Endothelial cell (in vitro differentiated cells): ENCODE measurements around the gene KLLN. TPM values are rescaled to one million over a fixed set of nuclear protein-coding genes. Genes with fewer than 3 reads are reported as not detected.
"Not testable (repeated sequence)": the region's sequence is repeated elsewhere in the genome, so short reads cannot be mapped to it uniquely, and the experiment has no call there.

Source experiments
- DNase-seq: peaks from one replicate; pipeline ENCODE4 v3.0.0; 2021; ENCODE audit warnings: low spot score
- H3K27ac Mint-ChIP-seq: one replicate; pipeline ENCODE4 v1.8.0; 2021; ENCODE audit warnings: mixed read lengths, inconsistent platforms; ENCODE audit not compliant: unreplicated experiment
- H3K27me3 Mint-ChIP-seq: one replicate; pipeline ENCODE4 v1.8.0; 2021; ENCODE audit warnings: mild to moderate bottlenecking, moderate library complexity, mixed read lengths, inconsistent platforms; ENCODE audit not compliant: unreplicated experiment
- H3K36me3 Mint-ChIP-seq: one replicate; pipeline ENCODE4 v1.8.0; 2021; ENCODE audit warnings: mild to moderate bottlenecking, low read depth, mixed read lengths, inconsistent platforms; ENCODE audit not compliant: unreplicated experiment
- H3K4me1 Mint-ChIP-seq: one replicate; pipeline ENCODE4 v1.8.0; 2021; ENCODE audit warnings: mild to moderate bottlenecking, mixed read lengths, inconsistent platforms; ENCODE audit not compliant: unreplicated experiment
- H3K4me3 Mint-ChIP-seq: one replicate; pipeline ENCODE4 v1.8.0; 2021; ENCODE audit warnings: mild to moderate bottlenecking, mixed read lengths, inconsistent platforms; ENCODE audit not compliant: unreplicated experiment
- H3K9me3 Mint-ChIP-seq: one replicate; pipeline ENCODE4 v1.8.0; 2021; ENCODE audit warnings: mixed read lengths, inconsistent platforms; ENCODE audit not compliant: unreplicated experiment
- total RNA-seq: library from RNA; stranded (reverse); fragmentation: NEBNext Ultra II Directional; extraction: Animal tissue kit (Norgen Biotek cat#: 25700); gene quantifications from one replicate; pipeline ENCODE4 v1.2.1, GENCODE V29; 2021; ENCODE audit not compliant: unreplicated experiment
- TF ChIP-seq, protein P1 (sequence below): fragments of 200-600 bp; sonication (generic); IDR thresholded peaks from one replicate; pipeline ENCODE4 v1.5.0; 2021; ENCODE audit warnings: antibody characterized with exemption; ENCODE audit not compliant: unreplicated experiment

KLLN gene
- total RNA-seq, 1 donor from 2014 or later: 0.74 TPM

DNA sequence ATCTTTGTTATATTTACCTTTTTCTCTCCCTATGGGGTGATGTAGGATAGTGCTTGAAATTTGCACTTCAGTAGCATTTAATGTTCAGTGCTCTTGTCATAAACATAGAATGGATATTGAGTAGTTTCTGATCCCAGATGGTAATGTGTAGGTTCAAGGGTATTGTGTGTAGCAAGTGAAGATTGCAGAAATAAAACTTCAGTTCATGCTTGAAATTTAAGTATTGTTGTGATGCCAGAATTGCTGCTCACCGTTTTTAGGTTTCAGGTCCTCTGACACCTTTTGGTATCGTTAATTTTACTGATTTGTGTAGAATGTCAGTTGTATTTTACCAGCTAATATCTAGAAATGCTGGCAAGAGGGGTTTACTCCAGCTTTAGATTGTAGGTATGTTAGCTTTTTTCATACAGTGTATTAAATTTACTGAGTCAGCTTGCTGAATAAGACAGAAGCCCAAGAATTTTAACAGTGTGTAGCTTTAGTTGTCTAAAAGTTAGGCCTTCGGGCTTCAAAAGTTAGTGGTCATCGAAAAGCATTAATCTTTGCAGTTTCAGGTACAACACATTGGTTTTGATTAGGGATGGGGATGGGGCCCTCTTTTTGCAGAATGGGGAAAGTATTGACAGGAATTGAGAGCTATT is 2.0 kb upstream of the KLLN start:
- Mint-ChIP-seq H3K4me3 (peak overlapping the region; percentile 99), H3K27ac (peak overlapping the region; percentile 54), H3K36me3 (peaks cover 10% of the 10 kb centered on the region), H3K9me3 (no peaks in the 10 kb centered on the region), H3K27me3 (peaks cover 16% of the 10 kb centered on the region), H3K4me1 (peaks cover 39% of the 10 kb centered on the region)
- DNase-seq: no peak
- TF ChIP-seq, protein P1, sequence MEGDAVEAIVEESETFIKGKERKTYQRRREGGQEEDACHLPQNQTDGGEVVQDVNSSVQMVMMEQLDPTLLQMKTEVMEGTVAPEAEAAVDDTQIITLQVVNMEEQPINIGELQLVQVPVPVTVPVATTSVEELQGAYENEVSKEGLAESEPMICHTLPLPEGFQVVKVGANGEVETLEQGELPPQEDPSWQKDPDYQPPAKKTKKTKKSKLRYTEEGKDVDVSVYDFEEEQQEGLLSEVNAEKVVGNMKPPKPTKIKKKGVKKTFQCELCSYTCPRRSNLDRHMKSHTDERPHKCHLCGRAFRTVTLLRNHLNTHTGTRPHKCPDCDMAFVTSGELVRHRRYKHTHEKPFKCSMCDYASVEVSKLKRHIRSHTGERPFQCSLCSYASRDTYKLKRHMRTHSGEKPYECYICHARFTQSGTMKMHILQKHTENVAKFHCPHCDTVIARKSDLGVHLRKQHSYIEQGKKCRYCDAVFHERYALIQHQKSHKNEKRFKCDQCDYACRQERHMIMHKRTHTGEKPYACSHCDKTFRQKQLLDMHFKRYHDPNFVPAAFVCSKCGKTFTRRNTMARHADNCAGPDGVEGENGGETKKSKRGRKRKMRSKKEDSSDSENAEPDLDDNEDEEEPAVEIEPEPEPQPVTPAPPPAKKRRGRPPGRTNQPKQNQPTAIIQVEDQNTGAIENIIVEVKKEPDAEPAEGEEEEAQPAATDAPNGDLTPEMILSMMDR: no peak

DNA sequence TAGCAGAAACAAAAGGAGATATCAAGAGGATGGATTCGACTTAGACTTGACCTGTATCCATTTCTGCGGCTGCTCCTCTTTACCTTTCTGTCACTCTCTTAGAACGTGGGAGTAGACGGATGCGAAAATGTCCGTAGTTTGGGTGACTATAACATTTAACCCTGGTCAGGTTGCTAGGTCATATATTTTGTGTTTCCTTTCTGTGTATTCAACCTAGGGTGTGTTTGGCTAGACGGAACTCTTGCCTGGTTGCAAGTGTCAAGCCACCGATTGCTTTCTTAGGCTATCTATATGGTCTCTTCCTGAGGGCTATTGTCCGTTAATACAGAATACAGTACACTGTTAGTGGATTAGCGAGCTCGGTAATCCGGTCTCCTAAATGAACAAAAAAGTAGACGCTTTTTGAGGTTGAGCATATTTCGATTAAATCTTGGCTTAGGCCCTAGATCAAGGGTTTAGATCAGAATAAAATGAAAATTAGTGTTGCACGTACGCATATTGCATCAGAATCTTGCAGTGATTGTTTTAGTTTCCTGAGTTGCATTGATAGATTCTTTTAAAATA is 1.2 kb upstream of the KLLN start:
- H3K36me3 Mint-ChIP-seq: peaks cover 10% of the 10 kb centered on the region

DNA sequence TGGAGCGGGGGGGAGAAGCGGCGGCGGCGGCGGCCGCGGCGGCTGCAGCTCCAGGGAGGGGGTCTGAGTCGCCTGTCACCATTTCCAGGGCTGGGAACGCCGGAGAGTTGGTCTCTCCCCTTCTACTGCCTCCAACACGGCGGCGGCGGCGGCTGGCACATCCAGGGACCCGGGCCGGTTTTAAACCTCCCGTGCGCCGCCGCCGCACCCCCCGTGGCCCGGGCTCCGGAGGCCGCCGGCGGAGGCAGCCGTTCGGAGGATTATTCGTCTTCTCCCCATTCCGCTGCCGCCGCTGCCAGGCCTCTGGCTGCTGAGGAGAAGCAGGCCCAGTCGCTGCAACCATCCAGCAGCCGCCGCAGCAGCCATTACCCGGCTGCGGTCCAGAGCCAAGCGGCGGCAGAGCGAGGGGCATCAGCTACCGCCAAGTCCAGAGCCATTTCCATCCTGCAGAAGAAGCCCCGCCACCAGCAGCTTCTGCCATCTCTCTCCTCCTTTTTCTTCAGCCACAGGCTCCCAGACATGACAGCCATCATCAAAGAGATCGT is 690 bp upstream of the KLLN start:
- Mint-ChIP-seq H3K4me3 (peak overlapping the region; percentile 99), H3K27me3 (peaks cover 18% of the 10 kb centered on the region), H3K4me1 (peaks cover 41% of the 10 kb centered on the region), H3K36me3 (peaks cover 10% of the 10 kb centered on the region), H3K27ac (peak overlapping the region; percentile 86)
- not testable (repeated sequence) for H3K9me3 Mint-ChIP-seq
- peak; percentile 39 for DNase-seq

More for the DNA sequence above, 1.2 kb upstream of the KLLN start:
- no peak for DNase-seq
- Mint-ChIP-seq H3K9me3 (no peaks in the 10 kb centered on the region), H3K27me3 (peaks cover 18% of the 10 kb centered on the region), H3K4me3 (peak overlapping the region; percentile 99), H3K4me1 (peaks cover 41% of the 10 kb centered on the region), H3K27ac (peak overlapping the region; percentile 86)
- TF ChIP-seq, protein P1: no peak

DNA sequence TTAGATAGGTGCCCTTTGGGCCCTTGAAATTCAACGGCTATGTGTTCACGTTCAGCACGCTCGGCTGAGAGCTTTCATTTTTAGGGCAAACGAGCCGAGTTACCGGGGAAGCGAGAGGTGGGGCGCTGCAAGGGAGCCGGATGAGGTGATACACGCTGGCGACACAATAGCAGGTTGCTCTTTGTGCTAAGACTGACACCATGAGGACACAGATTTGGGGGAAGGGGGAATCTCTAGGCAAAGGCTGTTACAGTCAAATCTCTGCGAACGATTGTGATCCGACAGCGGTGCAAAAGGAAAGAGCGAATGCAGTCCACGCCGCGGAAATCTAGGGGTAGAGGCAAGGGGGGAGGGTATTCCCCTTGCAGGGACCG is 667 bp downstream of the KLLN start:
- H3K36me3 Mint-ChIP-seq: peaks cover 10% of the 10 kb centered on the region
- TF ChIP-seq, protein P1: no peak
- DNase-seq: no peak
- H3K9me3 Mint-ChIP-seq: no peaks in the 10 kb centered on the region
- H3K27me3 Mint-ChIP-seq: peaks cover 18% of the 10 kb centered on the region
- peak overlapping the region; percentile 98 for H3K4me3 Mint-ChIP-seq
- H3K27ac Mint-ChIP-seq: peak overlapping the region; percentile 91
- peaks cover 34% of the 10 kb centered on the region for H3K4me1 Mint-ChIP-seq

DNA sequence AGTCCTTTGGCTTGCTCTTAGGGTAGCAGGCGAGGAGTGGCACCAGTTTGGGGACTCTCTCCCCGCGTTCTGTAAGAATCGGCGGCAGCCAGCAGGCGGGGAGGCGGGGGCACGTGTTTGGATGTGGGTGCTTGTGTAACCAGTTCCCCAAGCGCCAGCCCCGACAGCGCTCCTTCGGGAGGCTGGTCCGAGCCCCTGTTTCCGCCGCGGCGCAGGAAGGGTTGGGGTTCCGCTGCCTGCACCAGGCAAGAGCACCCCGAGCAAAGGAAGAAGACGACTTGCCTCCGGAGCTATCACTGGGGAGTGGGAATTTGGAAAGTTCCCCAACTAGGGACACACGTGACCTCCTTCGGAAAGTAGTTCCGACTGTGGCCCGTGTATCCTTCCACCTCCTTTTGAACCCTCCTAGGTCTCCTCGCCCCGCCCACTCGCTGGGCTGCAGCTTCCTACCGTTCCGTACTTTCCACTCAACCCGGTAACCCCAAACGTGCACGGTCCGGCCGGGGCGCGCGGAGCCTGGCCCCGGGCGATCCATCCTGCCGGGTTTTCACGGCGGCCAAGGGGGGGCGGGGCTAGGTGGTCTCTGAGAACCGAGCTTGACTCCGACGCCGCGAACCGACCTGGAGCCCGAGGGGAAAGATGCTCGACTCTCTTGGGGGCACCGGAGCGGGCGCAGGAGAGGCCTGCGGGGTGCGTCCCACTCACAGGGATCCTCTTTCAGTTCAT is 1.2 kb downstream of the KLLN start:
- Mint-ChIP-seq H3K9me3 (no peaks in the 10 kb centered on the region), H3K27ac (peak overlapping the region; percentile 91), H3K36me3 (peaks cover 10% of the 10 kb centered on the region), H3K27me3 (peaks cover 18% of the 10 kb centered on the region), H3K4me3 (peak overlapping the region; percentile 98), H3K4me1 (peaks cover 34% of the 10 kb centered on the region)
- DNase-seq: peak; percentile 95
- TF ChIP-seq, protein P1: no peak
